Upper lobe of left lung (tissue), 6 donors: ENCODE results near the gene SPATA18. TPM values are rescaled to one million over a fixed set of nuclear protein-coding genes. Genes with fewer than 3 reads are reported as not detected.
A peak's percentile ranks its signal among the peaks of the same experiment; 100 is the strongest.

Source experiments
- ATAC-seq, 2 donors: fragments of 200-7000 bp; cut with Tn5 transposase; one replicate each; pipeline ENCODE4 v1.9.1; 2022; ENCODE audit warnings: mild to moderate bottlenecking in 2 of 2, moderate library complexity in 2 of 2; ENCODE audit not compliant: low FRiP score in 2 of 2
- DNase-seq, 2 donors: peaks; one replicate each; pipeline ENCODE4 v3.0.0-alpha.2; 2019 to 2020
- H3K27ac ChIP-seq, 4 donors: fragments of 200-600 bp; sonication (generic); one replicate each; pipeline ENCODE4 v1.5.1; 2016 to 2019
- H3K27me3 ChIP-seq, 4 donors: fragments of 200-600 bp; sonication (generic); one replicate each; pipeline ENCODE4 v1.5.1; 2017 to 2019
- H3K36me3 ChIP-seq, 4 donors: fragments of 200-600 bp; sonication (generic); one replicate each; pipeline ENCODE4 v1.5.1; 2016 to 2019
- H3K4me1 ChIP-seq, 4 donors: fragments of 200-600 bp; sonication (generic); one replicate each; pipeline ENCODE4 v1.5.1; 2018 to 2019
- H3K4me3 ChIP-seq, 4 donors: fragments of 200-600 bp; sonication (generic); one replicate each; pipeline ENCODE4 v1.5.1; 2017 to 2019; ENCODE audit warnings: mild to moderate bottlenecking in 2 of 4, moderate library complexity in 1 of 4
- H3K9me3 ChIP-seq, 4 donors: fragments of 200-600 bp; sonication (generic); one replicate each; pipeline ENCODE4 v1.5.1; 2018 to 2019
- EP300 ChIP-seq, 4 donors: sonication (generic); formaldehyde crosslinking; IDR thresholded peaks; one replicate each; pipeline ENCODE4 v1.5.1; 2017; ENCODE audit warnings: antibody characterized with exemption in 4 of 4, control low read depth in 2 of 4
- POLR2A ChIP-seq, 4 donors: fragments of 450-650 bp; IDR thresholded peaks; one replicate each; pipeline ENCODE4 v1.5.1; 2016 to 2017; ENCODE audit warnings: antibody characterized with exemption in 4 of 4, mild to moderate bottlenecking in 2 of 4
- POLR2AphosphoS5 ChIP-seq, 2 donors: sonication (generic); formaldehyde crosslinking; IDR thresholded peaks; one replicate each; pipeline ENCODE4 v1.5.1; 2017; ENCODE audit warnings: antibody characterized with exemption in 2 of 2
- WGBS, 2 donors: methylation state at CpG; one replicate each; pipeline ENCODE4 v1.1.5; 2017 to 2018; 5-methylcytosine and 5-hydroxymethylcytosine counted together
- total RNA-seq, 6 donors: library from RNA; depleted of rRNA in 4 of 6; stranded (reverse); fragments of >200 nt in 4 of 6; gene quantifications; one replicate each; pipeline versions ENCODE4 v1.1.0 to v1.2.1, GENCODE V29; 2016 to 2021
- TF ChIP-seq, protein P1 (sequence below), 6 experiments: fragments of 450-650 bp in 4 of 6; fragments of 200-600 bp in 2 of 6; sonication (generic) in 2 of 6; IDR thresholded peaks; one replicate each; pipeline ENCODE4 v1.5.1; 2016 to 2019; ENCODE audit warnings: antibody characterized with exemption in 6 of 6
- donor health status: DM: no; HTN: no; CAD: no; lungs with moderate emphysema.
- donor health status: DM: no; HTN: yes; CAD: no; lungs with severe emphysema.

The SPATA18 gene
- total RNA-seq, 6 donors from 2014 or later = 8.1 to 55.2 (median 15.1) TPM

DNA sequence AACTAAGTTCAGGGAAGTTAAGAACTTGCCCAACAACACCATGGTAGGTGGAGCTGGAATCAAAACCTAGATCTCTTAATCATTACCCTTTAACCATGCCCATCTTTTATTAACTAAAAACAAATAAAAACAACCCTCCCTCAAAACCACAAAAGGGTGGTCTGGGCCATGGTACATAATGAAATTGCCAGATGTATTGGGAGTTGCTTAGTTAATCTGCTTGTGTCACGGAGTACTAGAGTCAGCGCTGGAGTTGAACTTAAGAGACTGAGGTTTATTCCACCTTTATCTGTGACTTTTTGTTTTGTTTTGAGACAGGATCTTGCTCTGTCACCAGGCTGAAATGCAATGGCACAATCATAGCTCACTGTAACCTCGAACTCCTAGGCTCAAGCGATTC lies 44.2 kb upstream of the SPATA18 start:
- Histone ChIP-seq H3K9me3 (no peaks in the 10 kb centered on the region), H3K27me3 (no peaks in the 10 kb centered on the region), H3K4me3 (no peak overlapping the region), H3K4me1 (no peaks in the 10 kb centered on the region), H3K27ac (no peak overlapping the region), H3K36me3 (no peaks in the 10 kb centered on the region)
- TF ChIP-seq POLR2AphosphoS5 (IDR thresholded peaks at IDR 0.05) = no peak
- no peak for TF ChIP-seq POLR2A (IDR thresholded peaks at IDR 0.05)
- TF ChIP-seq, protein P1, sequence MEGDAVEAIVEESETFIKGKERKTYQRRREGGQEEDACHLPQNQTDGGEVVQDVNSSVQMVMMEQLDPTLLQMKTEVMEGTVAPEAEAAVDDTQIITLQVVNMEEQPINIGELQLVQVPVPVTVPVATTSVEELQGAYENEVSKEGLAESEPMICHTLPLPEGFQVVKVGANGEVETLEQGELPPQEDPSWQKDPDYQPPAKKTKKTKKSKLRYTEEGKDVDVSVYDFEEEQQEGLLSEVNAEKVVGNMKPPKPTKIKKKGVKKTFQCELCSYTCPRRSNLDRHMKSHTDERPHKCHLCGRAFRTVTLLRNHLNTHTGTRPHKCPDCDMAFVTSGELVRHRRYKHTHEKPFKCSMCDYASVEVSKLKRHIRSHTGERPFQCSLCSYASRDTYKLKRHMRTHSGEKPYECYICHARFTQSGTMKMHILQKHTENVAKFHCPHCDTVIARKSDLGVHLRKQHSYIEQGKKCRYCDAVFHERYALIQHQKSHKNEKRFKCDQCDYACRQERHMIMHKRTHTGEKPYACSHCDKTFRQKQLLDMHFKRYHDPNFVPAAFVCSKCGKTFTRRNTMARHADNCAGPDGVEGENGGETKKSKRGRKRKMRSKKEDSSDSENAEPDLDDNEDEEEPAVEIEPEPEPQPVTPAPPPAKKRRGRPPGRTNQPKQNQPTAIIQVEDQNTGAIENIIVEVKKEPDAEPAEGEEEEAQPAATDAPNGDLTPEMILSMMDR (IDR thresholded peaks at IDR 0.05) = no peak
- no peak for TF ChIP-seq EP300 (IDR thresholded peaks at IDR 0.05)
- DNase-seq (no peak), ATAC-seq (no peak)
- WGBS, 2 donors = 93 to 97% methylated on average over 4 of the region's 4 CpGs

DNA sequence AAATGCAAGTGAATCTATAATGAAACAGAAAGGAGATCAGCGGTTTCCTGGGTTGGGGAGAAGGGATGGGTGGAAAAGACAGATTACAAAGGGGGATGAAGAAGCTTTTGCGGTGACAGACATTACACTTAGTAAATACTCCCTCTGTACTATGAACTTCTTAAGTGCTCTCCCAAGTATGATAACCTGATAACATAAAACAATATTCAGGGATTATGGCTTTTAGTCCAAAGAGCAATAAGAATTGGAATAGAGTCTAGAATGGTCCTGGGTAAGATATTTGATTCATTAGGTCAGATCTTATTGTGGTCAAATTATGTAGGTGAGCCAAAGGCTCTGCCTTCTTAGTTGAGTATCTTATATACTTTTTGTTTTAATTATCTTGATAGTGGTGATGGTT lies 40.1 kb upstream of the SPATA18 start:
- H3K36me3 ChIP-seq = no peaks in the 10 kb centered on the region
- ATAC-seq = no peak
- 91 to 97% methylated on average over 2 of the region's 2 CpGs for WGBS, 2 donors

DNA sequence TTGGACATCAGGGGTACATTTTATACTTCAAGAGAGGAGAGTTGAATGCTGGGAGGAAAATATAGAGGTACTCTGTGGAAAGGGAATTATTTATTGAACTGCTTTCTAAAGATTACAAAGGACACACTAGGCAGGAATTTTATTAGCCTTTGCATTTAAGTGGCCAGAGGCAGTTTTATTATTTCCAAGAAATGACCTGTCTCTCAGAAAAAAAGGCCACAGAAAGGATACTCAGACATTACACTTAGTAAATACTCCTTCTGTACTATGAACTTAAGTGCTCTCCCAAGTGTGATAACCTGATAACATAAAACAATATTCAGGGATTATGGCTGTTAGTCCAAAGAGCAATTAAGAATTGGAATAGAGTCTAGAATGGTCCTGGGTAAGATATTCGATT lies 38.5 kb upstream of the SPATA18 start:
- H3K9me3 ChIP-seq = no peaks in the 10 kb centered on the region
- DNase-seq (no peak), ATAC-seq (no peak)
- H3K4me3 ChIP-seq = no peak overlapping the region
- no peaks in the 10 kb centered on the region for H3K27me3 ChIP-seq
- 71 to 72% methylated on average over 1 of the region's 1 CpG for WGBS, 2 donors
- no peak overlapping the region for H3K27ac ChIP-seq
- no peaks in the 10 kb centered on the region for H3K36me3 ChIP-seq
- H3K4me1 ChIP-seq = no peaks in the 10 kb centered on the region
- TF ChIP-seq, protein P1 (IDR thresholded peaks at IDR 0.05) = no peak
- TF ChIP-seq EP300 (IDR thresholded peaks at IDR 0.05) (no peak), POLR2A (IDR thresholded peaks at IDR 0.05) (no peak), POLR2AphosphoS5 (IDR thresholded peaks at IDR 0.05) (no peak)

More for the DNA sequence above, 40.1 kb upstream of the SPATA18 start:
- TF ChIP-seq, protein P1 (IDR thresholded peaks at IDR 0.05) = no peak
- TF ChIP-seq POLR2A (IDR thresholded peaks at IDR 0.05) (no peak), POLR2AphosphoS5 (IDR thresholded peaks at IDR 0.05) (no peak), EP300 (IDR thresholded peaks at IDR 0.05) (no peak)
- no peak overlapping the region for H3K4me3 ChIP-seq
- no peaks in the 10 kb centered on the region for H3K9me3 ChIP-seq
- H3K27ac ChIP-seq = no peak overlapping the region
- no peaks in the 10 kb centered on the region for H3K4me1 ChIP-seq
- no peak for DNase-seq
- H3K27me3 ChIP-seq = no peaks in the 10 kb centered on the region

DNA sequence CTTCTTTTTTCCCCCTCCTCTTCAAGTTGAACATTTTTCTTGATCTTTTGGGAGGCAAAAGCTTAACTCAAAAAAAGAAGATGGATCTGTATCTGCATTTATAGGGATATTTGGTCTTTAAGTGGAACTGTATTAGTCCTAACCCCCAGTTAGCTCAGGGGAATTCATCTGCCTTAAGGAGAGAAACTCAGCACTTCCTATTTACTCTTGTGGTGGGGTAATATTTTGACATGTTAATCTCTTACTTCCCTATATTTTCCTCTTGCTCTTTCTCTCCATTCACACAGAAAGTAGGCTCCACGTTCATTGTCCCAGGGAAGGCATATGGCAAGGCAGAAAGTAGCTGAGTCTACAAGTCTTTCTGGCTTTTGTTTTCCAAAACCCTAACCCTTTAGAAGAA lies 36.2 kb upstream of the SPATA18 start:
- TF ChIP-seq POLR2AphosphoS5 (IDR thresholded peaks at IDR 0.05) (no peak), POLR2A (IDR thresholded peaks at IDR 0.05) (no peak)
- Histone ChIP-seq H3K4me3 (no peak overlapping the region), H3K36me3 (no peaks in the 10 kb centered on the region), H3K27ac (no peak overlapping the region), H3K27me3 (no peaks in the 10 kb centered on the region), H3K4me1 (no peaks in the 10 kb centered on the region), H3K9me3 (no peaks in the 10 kb centered on the region)
- ATAC-seq (peak in 1 of 2 donors; percentile 29), DNase-seq (no peak)
- WGBS, 2 donors = 55 to 78% methylated on average over 1 of the region's 1 CpG

DNA sequence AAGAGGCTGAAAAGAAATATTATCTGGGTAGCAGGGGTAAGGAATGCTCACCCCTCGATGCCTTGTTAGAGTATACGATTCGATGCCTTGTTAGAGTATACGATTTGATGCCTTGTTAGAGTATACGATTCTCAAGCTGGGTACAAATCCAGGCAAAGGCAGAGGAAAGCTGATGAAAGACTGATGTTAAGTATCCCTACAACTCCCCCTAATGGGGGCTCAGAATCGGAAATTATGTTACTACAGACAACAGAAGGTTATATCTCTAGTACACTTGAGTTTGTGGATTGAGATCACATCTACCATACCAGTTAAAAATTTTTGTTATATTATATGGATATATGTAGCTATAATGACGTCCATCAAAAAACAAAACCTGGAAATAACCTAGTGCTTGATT lies 35.7 kb upstream of the SPATA18 start:
- ATAC-seq (no peak), DNase-seq (no peak)
- no peaks in the 10 kb centered on the region for H3K9me3 ChIP-seq
- TF ChIP-seq POLR2AphosphoS5 (IDR thresholded peaks at IDR 0.05) (no peak), POLR2A (IDR thresholded peaks at IDR 0.05) (no peak), EP300 (IDR thresholded peaks at IDR 0.05) (no peak)
- TF ChIP-seq, protein P1 (IDR thresholded peaks at IDR 0.05) = no peak
- H3K4me1 ChIP-seq = no peaks in the 10 kb centered on the region
- H3K27ac ChIP-seq = no peak overlapping the region
- H3K27me3 ChIP-seq = no peaks in the 10 kb centered on the region
- H3K4me3 ChIP-seq = no peak overlapping the region
- WGBS, 2 donors = 72 to 87% methylated on average over 7 of the region's 7 CpGs
- no peaks in the 10 kb centered on the region for H3K36me3 ChIP-seq
